ENCODE data around the gene ABRACL.
A peak's percentile ranks its signal among the peaks of the same experiment; 100 is the strongest.

ABRACL gene

DNA sequence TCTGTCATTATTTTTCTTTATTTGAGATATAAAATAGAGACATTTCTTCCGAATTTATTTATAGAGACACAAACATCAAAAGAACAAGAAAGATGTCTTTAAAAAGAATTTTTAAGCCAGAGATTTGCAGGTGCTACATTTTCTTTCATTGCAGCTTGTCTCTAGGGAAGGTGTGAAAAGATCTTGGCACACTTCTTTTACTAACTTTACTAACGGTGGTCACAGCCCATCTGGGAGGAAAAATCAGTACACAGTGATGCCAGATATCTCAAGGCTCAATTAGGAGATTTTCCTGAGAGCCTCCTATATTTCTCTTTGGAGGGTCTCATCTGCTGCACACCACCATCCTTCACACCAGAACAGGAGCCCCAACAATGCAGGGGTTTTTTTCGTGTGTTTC is 29.5 kb downstream of the ABRACL start:
- no peak for DNase-seq

DNA sequence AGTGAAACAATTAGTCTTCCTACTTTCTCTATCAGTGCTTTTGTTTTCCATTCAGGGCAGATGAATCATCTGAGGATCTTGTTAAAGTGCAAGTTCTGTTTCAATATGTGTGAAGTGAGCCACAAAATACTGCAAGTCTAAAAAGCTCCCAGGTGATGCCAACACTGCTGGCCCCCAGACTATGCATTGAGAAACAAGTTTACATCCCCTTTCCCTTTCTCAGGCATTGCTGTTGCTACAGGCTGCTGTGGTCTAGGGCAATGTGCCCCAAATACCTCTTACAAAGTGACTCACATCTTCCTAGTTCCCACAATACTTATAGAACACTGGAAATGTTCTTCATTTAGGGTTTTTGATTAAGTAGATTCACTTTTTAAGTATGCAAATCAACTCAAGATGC is 31.8 kb downstream of the ABRACL start:
- peak; percentile 93 for DNase-seq

DNA sequence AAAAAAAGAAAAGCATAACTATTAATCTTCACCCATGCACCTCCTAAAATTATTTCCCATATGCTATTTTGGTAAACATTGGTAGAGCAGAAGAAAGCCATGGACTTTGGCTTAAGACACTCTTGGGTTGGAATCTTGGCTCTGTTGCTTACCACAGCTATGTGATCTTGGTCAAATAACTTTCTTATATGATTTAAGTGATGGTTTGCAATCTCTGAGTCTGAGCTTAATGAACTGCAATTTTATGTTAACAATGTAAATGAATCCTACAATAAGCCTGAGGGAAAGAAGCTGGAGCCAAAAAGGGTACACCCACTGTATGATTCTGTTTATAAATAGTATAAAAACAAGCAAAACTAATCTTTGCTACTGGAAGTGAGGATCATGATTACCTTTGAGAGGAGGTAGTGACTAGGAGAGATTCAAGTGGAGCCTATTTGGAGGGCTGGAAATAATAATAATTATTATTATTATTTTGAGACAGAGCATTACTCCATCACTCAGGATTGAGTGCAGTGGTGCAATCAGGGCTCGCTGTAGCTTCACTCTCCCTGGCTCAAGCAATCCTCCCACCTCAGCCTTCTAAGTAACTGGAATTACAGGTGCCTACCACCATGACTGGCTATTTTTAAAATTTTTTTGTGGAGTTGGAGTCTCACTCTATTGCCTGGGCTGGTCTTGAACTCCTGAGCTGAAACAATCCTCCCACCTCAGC is 34.5 kb downstream of the ABRACL start:
- DNase-seq: peak; percentile 60

DNA sequence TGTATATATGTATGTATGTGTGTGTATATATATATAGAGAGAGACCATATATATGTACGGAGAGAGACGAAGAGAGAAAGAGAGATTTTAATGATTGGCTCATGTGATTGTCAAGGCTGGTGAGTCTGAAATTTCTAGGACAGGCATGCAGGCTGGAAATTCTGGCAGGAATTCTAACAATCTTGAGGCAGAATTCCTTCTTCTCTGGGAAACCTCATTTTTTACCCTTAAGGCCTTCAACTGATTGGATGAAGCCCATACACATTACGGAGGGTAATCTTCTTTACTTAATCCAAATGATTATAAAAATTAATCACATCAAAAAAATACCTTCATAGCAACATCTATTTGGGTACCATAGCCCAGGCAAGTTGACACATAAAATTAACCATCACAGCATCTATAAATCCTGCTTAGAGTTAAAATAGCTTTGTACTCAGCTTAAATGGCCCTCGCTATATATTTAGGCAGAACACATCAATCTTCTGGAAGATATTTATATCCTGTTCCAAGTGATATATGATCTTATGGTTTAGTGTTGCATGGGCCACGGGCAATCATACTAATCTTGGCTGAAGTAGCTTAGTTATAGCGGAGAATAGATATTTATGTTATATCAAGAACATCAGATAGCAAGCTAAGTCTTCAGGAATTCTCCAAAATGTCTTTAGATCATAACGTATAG is 36.6 kb downstream of the ABRACL start:
- DNase-seq: peak; percentile 11

DNA sequence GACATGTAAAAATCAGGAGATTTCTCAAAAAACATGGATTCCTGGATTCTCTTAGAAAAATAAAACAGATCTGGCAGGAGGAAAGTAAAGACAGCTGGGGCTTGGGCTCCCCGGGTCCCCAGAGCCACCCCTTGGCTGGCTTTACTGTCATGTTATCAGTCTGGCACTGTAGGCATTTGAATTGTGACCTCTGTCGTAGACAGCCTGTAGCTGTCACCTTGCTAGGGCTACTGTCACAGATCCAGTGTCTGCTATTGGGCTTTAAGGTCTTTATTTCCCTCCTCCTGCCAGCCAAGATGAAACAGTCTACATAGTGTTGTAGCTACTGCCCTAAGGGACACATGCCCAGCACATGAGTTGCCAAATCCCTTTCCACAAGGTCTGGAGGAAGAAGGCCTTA is 37.5 kb downstream of the ABRACL start:
- no peak for DNase-seq

DNA sequence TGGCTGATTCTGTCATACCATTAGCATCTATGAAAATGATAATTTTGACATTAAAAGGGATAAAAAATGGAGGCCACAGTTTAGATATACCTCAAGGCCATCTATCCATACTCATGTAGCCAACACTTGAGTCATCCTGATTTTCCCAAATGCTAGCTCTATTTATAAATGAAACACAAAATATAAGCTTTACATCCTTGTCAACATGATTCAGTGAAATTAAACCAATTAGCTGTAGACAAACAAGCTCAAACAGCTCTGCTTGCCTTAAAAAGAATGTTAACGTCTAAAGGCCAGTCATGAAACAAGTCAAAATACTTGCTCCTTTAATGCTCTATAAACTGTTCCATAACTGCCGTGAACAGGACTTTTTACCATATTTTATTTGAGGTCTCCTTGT is 40.3 kb downstream of the ABRACL start:
- no peak for DNase-seq

DNA sequence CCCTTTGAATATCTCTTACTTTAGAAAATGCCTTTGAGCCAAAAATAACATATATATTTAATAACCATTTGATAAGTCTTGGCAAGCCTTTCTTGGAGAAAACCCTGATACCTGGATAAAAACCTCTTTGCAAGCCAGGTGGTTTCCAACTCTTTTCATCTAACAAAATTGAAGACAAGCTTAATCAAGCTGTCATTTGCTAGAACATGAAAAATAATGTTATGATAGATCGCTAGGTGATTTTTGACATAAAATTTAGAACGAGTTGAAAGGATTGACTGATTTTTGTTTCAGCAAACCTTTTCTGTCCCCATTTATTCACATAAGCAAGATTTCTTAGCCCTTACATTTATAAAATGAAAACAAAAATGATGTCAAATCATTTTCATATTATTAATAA is 44.6 kb downstream of the ABRACL start:
- no peak for DNase-seq

DNA sequence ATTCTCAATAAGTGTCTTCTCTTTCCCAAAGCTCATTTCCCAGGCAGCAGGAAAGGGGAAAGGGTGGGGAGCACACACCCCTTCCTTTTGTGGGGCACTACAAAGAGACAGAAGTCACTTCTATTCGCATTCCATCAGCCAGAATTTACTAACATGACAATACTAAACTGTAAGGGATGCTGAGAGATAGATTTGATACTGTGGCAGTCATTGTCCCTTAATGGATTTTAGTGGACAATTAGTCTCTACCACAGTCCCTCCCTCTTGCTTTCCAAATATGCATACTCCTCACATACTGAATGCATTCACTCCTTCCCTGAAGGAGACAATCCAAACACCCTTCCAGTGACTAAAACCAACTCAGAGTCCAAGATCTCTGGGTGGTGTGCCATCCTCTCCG is 50.5 kb downstream of the ABRACL start:
- no peak for DNase-seq

DNA sequence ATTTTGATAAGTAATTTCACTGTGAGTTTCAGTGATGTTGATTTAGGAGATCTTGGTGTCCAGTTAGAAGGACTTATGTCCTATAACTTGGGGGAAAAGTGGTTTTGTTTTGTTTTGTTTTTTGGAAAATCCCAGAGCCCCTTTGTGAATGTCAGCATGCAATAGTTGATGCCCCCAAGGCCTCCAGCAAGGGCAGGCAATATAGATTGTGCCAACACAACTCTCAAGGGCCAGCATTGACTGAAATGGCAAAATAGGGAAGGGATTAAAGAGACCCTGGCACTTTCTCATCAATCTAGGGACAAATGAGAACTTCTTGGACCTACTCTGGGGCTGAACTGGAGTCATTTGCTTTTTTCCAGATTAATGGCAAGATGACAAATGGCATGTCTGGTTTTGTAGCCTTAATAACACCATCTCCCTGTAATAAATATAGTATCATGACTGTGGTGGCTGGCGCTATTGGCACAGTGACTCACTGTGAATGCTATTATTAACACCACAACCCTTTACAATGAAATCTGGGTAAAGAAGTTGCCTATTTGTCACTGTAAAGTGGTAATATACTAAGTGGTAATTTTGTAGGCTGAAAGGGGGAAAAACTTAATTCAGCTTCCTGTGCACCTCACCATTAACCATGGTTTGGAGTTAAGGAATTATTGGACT is 51.8 kb downstream of the ABRACL start:
- peak; percentile 34 for DNase-seq

DNA sequence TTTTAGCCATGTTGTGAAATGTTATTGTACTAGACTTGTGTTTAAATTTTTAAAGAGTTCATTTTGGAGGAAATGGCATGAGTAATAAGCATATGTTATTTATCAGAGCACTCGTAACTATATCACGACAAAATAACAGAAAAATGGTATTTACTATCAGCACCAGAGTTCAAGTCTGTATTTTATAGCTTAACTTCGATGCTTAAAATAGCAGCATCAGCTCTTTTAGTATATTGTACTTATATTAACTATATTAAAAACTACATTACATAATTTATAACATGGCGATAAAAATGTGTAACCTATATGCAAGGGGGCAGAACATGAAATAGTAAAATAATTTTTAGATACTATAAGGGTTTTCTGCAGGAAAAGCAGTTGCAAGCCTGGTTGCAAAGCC is 52.9 kb downstream of the ABRACL start:
- no peak for DNase-seq

DNA sequence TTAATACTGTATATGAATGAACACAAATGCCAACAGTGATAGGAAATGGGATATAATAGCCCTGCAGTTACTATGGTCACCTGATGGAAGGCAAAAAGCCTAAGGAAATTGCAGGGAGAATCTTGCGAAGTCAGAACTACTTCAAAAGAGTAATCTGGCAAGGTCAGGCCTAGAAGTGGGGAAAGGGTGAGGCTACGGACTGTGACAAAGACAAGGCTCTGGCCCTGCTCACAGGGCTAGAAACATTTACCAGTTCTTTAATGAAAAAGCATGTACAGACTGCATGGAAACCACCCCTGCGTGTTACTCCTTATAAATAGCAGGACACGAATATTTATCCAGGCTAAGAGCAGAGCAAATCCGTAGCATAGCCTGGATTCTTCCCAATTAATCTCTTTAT is 53.8 kb downstream of the ABRACL start:
- no peak for DNase-seq

DNA sequence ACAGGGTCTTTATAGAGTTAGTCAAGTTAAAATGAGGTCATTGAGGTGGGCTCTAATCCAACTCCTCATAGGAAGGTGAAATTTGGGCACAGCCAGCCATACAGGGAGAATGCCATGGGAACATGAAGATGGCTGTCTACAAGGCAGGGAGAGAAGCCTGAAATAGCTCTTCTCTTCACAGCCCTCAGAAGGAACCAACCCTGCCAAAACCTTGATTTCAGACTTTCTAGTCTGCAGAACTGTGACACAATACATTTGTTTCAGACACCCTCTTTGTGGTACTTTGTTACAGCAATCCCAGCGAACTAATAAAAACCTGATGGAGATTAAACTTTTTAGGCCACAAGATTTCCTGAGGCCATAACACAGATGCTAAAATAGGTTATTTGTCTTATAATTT is 63.3 kb downstream of the ABRACL start:
- DNase-seq: no peak
